Heart right ventricle (tissue), 16 donors: ENCODE measurements around the gene ADORA2A. TPM values are rescaled to one million over a fixed set of nuclear protein-coding genes. Genes with fewer than 3 reads are reported as not detected.

ENCODE experiments used
- ATAC-seq, 8 donors: fragments of 200-7000 bp; cut with Tn5 transposase; one replicate each; pipeline ENCODE4 v1.9.1; 2020; ENCODE audit warnings: mild to moderate bottlenecking in 8 of 8, moderate library complexity in 8 of 8, moderate number of reproducible peaks in 1 of 8
- DNase-seq, 2 donors: peaks; one replicate each; pipeline ENCODE4 v3.0.0-alpha.2; 2020
- H3K27ac ChIP-seq, 10 donors: fragments of 200-600 bp; sonication (generic) in 2 of 10; one replicate each; pipeline versions ENCODE4 v1.5.0 to v1.8.0; 2020 to 2022; ENCODE audit warnings: mild to moderate bottlenecking in 3 of 10
- H3K27me3 ChIP-seq, 7 donors: fragments of 200-600 bp; one replicate each; pipeline ENCODE4 v1.8.0; 2021 to 2022; ENCODE audit warnings: mild to moderate bottlenecking in 2 of 7
- H3K36me3 ChIP-seq, 9 donors: fragments of 200-600 bp; sonication (generic) in 1 of 9; one replicate each; pipeline versions ENCODE4 v1.5.0 to v1.8.0; 2020 to 2022; ENCODE audit warnings: mild to moderate bottlenecking in 2 of 9
- H3K4me1 ChIP-seq, 9 donors: fragments of 200-600 bp; sonication (generic) in 1 of 9; one replicate each; pipeline versions ENCODE4 v1.5.0 to v1.8.0; 2020 to 2022; ENCODE audit warnings: mild to moderate bottlenecking in 4 of 9
- H3K4me3 ChIP-seq, 10 donors: fragments of 200-600 bp; sonication (generic) in 2 of 10; one replicate each; pipeline versions ENCODE4 v1.5.0 to v1.8.0; 2020 to 2022; ENCODE audit warnings: mild to moderate bottlenecking in 7 of 10, moderate library complexity in 2 of 10
- H3K9me3 ChIP-seq, 11 donors: fragments of 200-600 bp in 10 of 11; sonication (generic) in 2 of 11; one replicate each; pipeline versions ENCODE4 v1.5.0 to v1.8.0; 2013 to 2022; ENCODE audit warnings: mild to moderate bottlenecking in 2 of 11, control low read depth in 1 of 11, moderate library complexity in 1 of 11
- CTCF ChIP-seq, 9 donors: fragments of 200-600 bp; sonication (generic) in 2 of 9; IDR thresholded peaks; one replicate each; pipeline versions ENCODE4 v1.5.0 to v1.8.0; 2021 to 2022; ENCODE audit warnings: antibody characterized with exemption in 9 of 9, mild to moderate bottlenecking in 5 of 9, moderate library complexity in 1 of 9
- WGBS, 2 donors: extraction: QIAGEN DNeasy Blood & Tissue Kit; methylation state at CpG; one replicate each; pipeline ENCODE4 v1.1.7; 2013; ENCODE audit warnings: inconsistent platforms in 1 of 2; 5-methylcytosine and 5-hydroxymethylcytosine counted together
- intact Hi-C, 10 donors: fragments of 100-400 bp; cut with DNase I; formaldehyde crosslinking; loops; one replicate each; pipeline versions ENCODE4 v1.11.1 to v1.14.2; 2022
- polyA plus RNA-seq, 2 donors: library from polyadenylated mRNA; stranded (reverse); fragments of 200-250 nt; gene quantifications; one replicate each; pipeline ENCODE4 v1.2.3, GENCODE V29; 2013
- total RNA-seq, 10 donors: library from RNA; stranded (reverse); fragmentation: NEBNext Ultra II Directional in 3 of 10; extraction: Animal tissue kit (Norgen Biotek cat#: 25700) in 3 of 10; gene quantifications; one replicate each; pipeline versions ENCODE4 v1.2.1 to v1.2.4, GENCODE V29; 2021 to 2023
- donor health status: Arrhythmogenic right ventricular cardiomyopathy.
- donor health status: ischemic (EF 13 %, LVEDD 7.1; RV severe dilation, severe dysfunction).
- donor health status: healthy with polysubstance abuse.
- donor health status: DM: no; HTN: yes; CAD: no.
- donor health status: DM: no; HTN: no; CAD: no.
- donor health status: ischemic (EF 25% LVEDD 6.9; RV normal size, moderate dysfunction).
- donor health status: ischemic (EF 25% LVEDD 5.7; RV mildly dilated, moderate dysfunction).
- donor health status: healthy.
- donor health status: DM: yes; HTN: yes; CAD: no.
- donor health status: Ischemic cardiomyopathy.
- donor health status: ischemic (EF 35%, LVEDD 5.7; RV mildly dilated, moderate dysfunction).
- donor health status: nonischemic (EF 11% LVEDD 7.7; RV severe dilation, severe dysfunction).
- donor health status: DM: yes; HTN: yes; CAD: no.
- donor health status: PGD.
- donor health status: ischemic (EF 29% LVEDD 5.4; RV normal size, mild dysfunction).
- donor health status: nonischemic (EF 23%, LVEDD 6.1; RV moderate dilation, normal function).

Gene ADORA2A
- total and polyA plus RNA-seq, 12 donors: 1.5 to 9.7 (median 4.1) TPM

- Histone ChIP-seq H3K27ac (no peak overlapping the region), H3K9me3 (no peaks in the 10 kb centered on the region), H3K36me3 (peaks cover 0 to 51% (median 8%) of the 10 kb centered on the region in 9 donors), H3K27me3 (no peaks in the 10 kb centered on the region), H3K4me1 (peaks cover 3 to 54% (median 38%) of the 10 kb centered on the region in 9 donors), H3K4me3 (no peak overlapping the region)
- whole genome bisulfite sequencing, 2 donors: 94% methylated on average over 9 of the region's 9 CpGs
- ATAC-seq (no peak), DNase-seq (no peak)
- intact Hi-C loops: loop anchor here in 1 of 10 donors (10.0 kb wide), 1 partner anchor 85 kb away; no protein-coding TSS in a partner anchor
- TF ChIP-seq CTCF (IDR thresholded peaks at IDR 0.05): no peak
These were observed 17.7 kb upstream of the ADORA2A start for GRCh38 chr22:24409707-24410106.

- peaks cover 3 to 48% (median 32%) of the 10 kb centered on the region in 9 donors for H3K4me1 ChIP-seq
- no peaks in the 10 kb centered on the region for H3K9me3 ChIP-seq
- H3K36me3 ChIP-seq: peaks cover 0 to 51% (median 14%) of the 10 kb centered on the region in 9 donors
- H3K4me3 ChIP-seq: no peak overlapping the region
- H3K27ac ChIP-seq: no peak overlapping the region
- intact Hi-C loops: no loop called here
- DNase-seq: no peak
- no peak for TF ChIP-seq CTCF (IDR thresholded peaks at IDR 0.05)
- no peak for ATAC-seq
- H3K27me3 ChIP-seq: no peaks in the 10 kb centered on the region
- 95 to 96% methylated on average over 8 of the region's 8 CpGs for WGBS, 2 donors
These were observed 17.1 kb upstream of the ADORA2A start for GRCh38 chr22:24410110-24410856.

- 86 to 98% methylated on average over 10 of the region's 10 CpGs for WGBS, 2 donors
- ATAC-seq (no peak), DNase-seq (no peak)
- Histone ChIP-seq H3K27ac (no peak overlapping the region), H3K9me3 (no peaks in the 10 kb centered on the region), H3K27me3 (no peaks in the 10 kb centered on the region), H3K4me3 (no peak overlapping the region), H3K4me1 (peaks cover 3 to 39% (median 26%) of the 10 kb centered on the region in 9 donors), H3K36me3 (peaks cover 0 to 61% (median 15%) of the 10 kb centered on the region in 9 donors)
- intact Hi-C loops: no loop called here
- TF ChIP-seq CTCF (IDR thresholded peaks at IDR 0.05): no peak
These were observed 16.0 kb upstream of the ADORA2A start for GRCh38 chr22:24411256-24412004.

- DNase-seq (no peak), ATAC-seq (no peak)
- H3K36me3 ChIP-seq: peaks cover 0 to 70% (median 15%) of the 10 kb centered on the region in 9 donors
- H3K4me1 ChIP-seq: peaks cover 3 to 31% (median 17%) of the 10 kb centered on the region in 9 donors
- intact Hi-C loops: no loop called here
- no peak overlapping the region for H3K27ac ChIP-seq
- no peak overlapping the region for H3K4me3 ChIP-seq
- no peaks in the 10 kb centered on the region for H3K27me3 ChIP-seq
- WGBS, 2 donors: 81 to 95% methylated on average over 7 of the region's 7 CpGs
- no peaks in the 10 kb centered on the region for H3K9me3 ChIP-seq
- TF ChIP-seq CTCF (IDR thresholded peaks at IDR 0.05): no peak
These were observed 15.1 kb upstream of the ADORA2A start for GRCh38 chr22:24412274-24412673.
